K562 (cell line): ENCODE results near the gene HBQ1. TPM values are rescaled to one million over a fixed set of nuclear protein-coding genes. Genes with fewer than 3 reads are reported as not detected.

ENCODE experiments used
- SIX5 ChIP-seq, 2 experiments: IDR thresholded peaks; 2 replicates each; pipeline ENCODE4 v1.6.1; 2011; ENCODE audit warnings: low read length in 2 of 2, borderline replicate concordance in 1 of 2, low read depth in 1 of 2, mild to moderate bottlenecking in 1 of 2, moderate library complexity in 1 of 2; ENCODE audit not compliant: insufficient read depth in 1 of 2
- polyA plus RNA-seq, 8 experiments: library from polyadenylated mRNA; depleted of rRNA in 4 of 8; stranded (reverse) in 5 of 8; unstranded in 3 of 8; fragments of >200 nt; fragmentation: Nextera tagmentation in 2 of 8; fragmentation: Illumina TruSeq in 1 of 8; extraction: Ambion mirVana in 2 of 8; extraction: Trizol in 1 of 8; gene quantifications; 2 replicates each; pipeline versions ENCODE4 v1.2.1 to v1.2.3, GENCODE V29; 2011 to 2014; ENCODE audit warnings: inconsistent platforms in 1 of 8, missing spikeins in 1 of 8
- total RNA-seq, 7 experiments: library from RNA; depleted of rRNA in 6 of 7; stranded (reverse); fragments of >200 nt in 6 of 7; fragmentation: Illumina TruSeq in 2 of 7; extraction: Trizol in 2 of 7; gene quantifications; 2 replicates each; pipeline versions ENCODE4 v1.2.1 to v1.2.3, GENCODE V29; 2011 to 2021; ENCODE audit warnings: low replicate concordance in 1 of 7
- TF ChIP-seq, protein P1 (sequence below): sonication (generic); IDR thresholded peaks from 2 replicates; pipeline ENCODE4 v1.6.1; 2016
- TF ChIP-seq, protein P2 (sequence below): sonication (generic); formaldehyde crosslinking; IDR thresholded peaks from 2 replicates; pipeline ENCODE4 v1.8.0; 2022; ENCODE audit warnings: mild to moderate bottlenecking, missing genetic modification reagents

HBQ1 gene
- total and polyA plus RNA-seq, 9 of the 15 experiments (the other 6 are each of a cell fraction or from before 2014, with no cell fraction given) = 2.3 to 190 (median 19.8) TPM

DNA sequence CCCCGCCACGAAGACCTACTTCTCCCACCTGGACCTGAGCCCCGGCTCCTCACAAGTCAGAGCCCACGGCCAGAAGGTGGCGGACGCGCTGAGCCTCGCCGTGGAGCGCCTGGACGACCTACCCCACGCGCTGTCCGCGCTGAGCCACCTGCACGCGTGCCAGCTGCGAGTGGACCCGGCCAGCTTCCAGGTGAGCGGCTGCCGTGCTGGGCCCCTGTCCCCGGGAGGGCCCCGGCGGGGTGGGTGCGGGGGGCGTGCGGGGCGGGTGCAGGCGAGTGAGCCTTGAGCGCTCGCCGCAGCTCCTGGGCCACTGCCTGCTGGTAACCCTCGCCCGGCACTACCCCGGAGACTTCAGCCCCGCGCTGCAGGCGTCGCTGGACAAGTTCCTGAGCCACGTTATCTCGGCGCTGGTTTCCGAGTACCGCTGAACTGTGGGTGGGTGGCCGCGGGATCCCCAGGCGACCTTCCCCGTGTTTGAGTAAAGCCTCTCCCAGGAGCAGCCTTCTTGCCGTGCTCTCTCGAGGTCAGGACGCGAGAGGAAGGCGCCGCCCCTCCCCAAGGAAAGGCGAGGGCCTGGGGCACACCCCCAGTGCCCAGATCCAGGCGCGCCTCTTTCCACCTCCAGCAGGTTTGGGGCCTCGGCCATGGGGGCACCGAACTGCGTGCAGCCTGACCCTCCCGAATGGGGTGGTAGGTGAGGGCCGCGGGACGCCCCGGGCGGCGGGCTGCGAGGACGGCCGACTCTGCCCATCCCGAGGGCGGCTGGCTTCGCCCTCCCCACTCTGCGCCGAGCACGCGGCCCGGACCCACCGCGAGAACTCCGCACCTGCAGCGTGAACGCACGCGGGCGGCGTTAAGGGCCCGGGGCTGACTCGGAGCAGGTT is 664 bp downstream of the HBQ1 start (continued):
- TF ChIP-seq SIX5 (IDR thresholded peaks at IDR 0.05; ENCODE audit: borderline replicate concordance in 1 of 2, insufficient read depth in 1 of 2, low read depth in 1 of 2, low read length in 2 of 2) = no peak
- TF ChIP-seq, protein P1, sequence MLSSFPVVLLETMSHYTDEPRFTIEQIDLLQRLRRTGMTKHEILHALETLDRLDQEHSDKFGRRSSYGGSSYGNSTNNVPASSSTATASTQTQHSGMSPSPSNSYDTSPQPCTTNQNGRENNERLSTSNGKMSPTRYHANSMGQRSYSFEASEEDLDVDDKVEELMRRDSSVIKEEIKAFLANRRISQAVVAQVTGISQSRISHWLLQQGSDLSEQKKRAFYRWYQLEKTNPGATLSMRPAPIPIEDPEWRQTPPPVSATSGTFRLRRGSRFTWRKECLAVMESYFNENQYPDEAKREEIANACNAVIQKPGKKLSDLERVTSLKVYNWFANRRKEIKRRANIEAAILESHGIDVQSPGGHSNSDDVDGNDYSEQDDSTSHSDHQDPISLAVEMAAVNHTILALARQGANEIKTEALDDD = no peak; the same call in 1 of the 2 replicates
- TF ChIP-seq, protein P2, sequence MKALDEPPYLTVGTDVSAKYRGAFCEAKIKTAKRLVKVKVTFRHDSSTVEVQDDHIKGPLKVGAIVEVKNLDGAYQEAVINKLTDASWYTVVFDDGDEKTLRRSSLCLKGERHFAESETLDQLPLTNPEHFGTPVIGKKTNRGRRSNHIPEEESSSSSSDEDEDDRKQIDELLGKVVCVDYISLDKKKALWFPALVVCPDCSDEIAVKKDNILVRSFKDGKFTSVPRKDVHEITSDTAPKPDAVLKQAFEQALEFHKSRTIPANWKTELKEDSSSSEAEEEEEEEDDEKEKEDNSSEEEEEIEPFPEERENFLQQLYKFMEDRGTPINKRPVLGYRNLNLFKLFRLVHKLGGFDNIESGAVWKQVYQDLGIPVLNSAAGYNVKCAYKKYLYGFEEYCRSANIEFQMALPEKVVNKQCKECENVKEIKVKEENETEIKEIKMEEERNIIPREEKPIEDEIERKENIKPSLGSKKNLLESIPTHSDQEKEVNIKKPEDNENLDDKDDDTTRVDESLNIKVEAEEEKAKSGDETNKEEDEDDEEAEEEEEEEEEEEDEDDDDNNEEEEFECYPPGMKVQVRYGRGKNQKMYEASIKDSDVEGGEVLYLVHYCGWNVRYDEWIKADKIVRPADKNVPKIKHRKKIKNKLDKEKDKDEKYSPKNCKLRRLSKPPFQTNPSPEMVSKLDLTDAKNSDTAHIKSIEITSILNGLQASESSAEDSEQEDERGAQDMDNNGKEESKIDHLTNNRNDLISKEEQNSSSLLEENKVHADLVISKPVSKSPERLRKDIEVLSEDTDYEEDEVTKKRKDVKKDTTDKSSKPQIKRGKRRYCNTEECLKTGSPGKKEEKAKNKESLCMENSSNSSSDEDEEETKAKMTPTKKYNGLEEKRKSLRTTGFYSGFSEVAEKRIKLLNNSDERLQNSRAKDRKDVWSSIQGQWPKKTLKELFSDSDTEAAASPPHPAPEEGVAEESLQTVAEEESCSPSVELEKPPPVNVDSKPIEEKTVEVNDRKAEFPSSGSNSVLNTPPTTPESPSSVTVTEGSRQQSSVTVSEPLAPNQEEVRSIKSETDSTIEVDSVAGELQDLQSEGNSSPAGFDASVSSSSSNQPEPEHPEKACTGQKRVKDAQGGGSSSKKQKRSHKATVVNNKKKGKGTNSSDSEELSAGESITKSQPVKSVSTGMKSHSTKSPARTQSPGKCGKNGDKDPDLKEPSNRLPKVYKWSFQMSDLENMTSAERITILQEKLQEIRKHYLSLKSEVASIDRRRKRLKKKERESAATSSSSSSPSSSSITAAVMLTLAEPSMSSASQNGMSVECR = peak; percentile 95
